ENCODE results near the gene FAM76A. TPM values are rescaled to one million over a fixed set of nuclear protein-coding genes. Genes with fewer than 3 reads are reported as not detected.

Gene FAM76A
- total RNA-seq, 2 donors from 2014 or later, result 7.8 to 18.5 TPM

DNA sequence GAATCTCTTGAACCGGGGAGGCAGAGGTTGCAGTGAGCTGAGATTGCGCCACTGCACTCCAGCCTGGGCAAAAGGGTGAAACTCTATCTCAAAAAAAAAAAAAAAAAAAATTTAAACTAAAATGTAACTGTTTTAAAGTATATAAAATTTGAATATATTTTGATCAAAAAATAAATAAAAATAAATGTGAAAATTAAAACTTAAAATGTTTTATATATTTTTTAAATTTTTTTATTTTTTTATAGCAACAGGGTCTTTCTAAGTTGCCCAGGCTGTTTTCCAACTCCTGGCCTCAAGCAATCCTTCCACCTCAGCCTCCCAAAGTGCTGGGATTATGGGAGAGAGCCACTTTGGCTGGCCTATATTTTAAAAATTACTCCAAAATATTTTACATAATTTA lies 15.2 kb upstream of the FAM76A start:
- no peaks in the 10 kb centered on the region for H3K36me3 ChIP-seq
- H3K27me3 ChIP-seq (replicated peaks; ENCODE audit: insufficient read depth), result no peaks in the 10 kb centered on the region
- no peak for TF ChIP-seq CTCF (IDR thresholded peaks at IDR 0.05)
- no peak for TF ChIP-seq POLR2AphosphoS5 (IDR thresholded peaks at IDR 0.05)
- no peak for TF ChIP-seq POLR2A (IDR thresholded peaks at IDR 0.05)
- DNase-seq (ENCODE audit: low spot score), result no peak
- intact Hi-C loops (cut with DNase I), result no loop called here
- H3K9me3 ChIP-seq, result no peaks in the 10 kb centered on the region
- H3K27ac ChIP-seq, result no peak overlapping the region
- H3K4me3 ChIP-seq, result no peak overlapping the region
- H3K4me1 ChIP-seq (replicated peaks), result no peaks in the 10 kb centered on the region
- WGBS, result 98% methylated on average over 2 of the region's 2 CpGs

GRCh38 chr1:27713139-27713725 lies 12.5 kb upstream of the FAM76A start:
- no peak overlapping the region for H3K27ac ChIP-seq
- no peak for DNase-seq (ENCODE audit: low spot score)
- 45% methylated on average over 3 of the region's 3 CpGs for WGBS

DNA sequence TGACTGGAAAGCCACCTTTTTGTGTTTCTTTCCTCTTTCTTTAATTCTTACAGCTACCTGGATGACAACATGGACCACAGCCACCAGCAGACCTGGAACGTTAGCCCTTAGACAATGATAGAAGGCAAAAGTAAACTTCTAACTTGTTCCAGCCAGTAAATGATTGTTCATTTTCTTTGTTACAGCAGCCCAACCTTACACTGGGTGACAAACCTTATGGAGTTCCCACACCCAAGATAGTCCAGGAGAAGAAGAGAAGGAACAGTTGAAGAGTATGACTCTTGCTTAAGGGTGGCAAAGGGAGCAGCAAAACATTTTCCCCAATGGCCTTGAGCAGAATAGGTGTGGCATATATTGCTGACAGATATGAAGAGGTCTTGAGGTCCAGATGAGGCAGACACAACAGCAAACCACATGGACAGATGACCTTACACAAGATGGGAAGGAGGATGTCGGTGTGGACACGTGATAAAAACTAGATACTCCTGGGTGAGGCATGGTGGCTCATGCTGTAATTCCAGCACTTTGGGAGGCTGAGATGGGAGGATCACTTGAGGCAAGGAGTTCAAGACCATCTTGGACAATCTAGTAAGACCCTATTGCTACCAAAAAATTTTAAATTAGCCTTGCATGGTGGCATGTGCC lies 11.8 kb upstream of the FAM76A start:
- no peaks in the 10 kb centered on the region for H3K9me3 ChIP-seq
- no peak for TF ChIP-seq POLR2A (IDR thresholded peaks at IDR 0.05)
- TF ChIP-seq CTCF (IDR thresholded peaks at IDR 0.05), result no peak
- no peak for TF ChIP-seq POLR2AphosphoS5 (IDR thresholded peaks at IDR 0.05)
- H3K4me1 ChIP-seq (replicated peaks), result no peaks in the 10 kb centered on the region
- DNase-seq (ENCODE audit: low spot score), result no peak
- no peak overlapping the region for H3K27ac ChIP-seq
- H3K27me3 ChIP-seq (replicated peaks; ENCODE audit: insufficient read depth), result no peaks in the 10 kb centered on the region
- no peak overlapping the region for H3K4me3 ChIP-seq
- WGBS, result 66% methylated on average over 3 of the region's 3 CpGs
- intact Hi-C loops (cut with DNase I), result no loop called here
- no peaks in the 10 kb centered on the region for H3K36me3 ChIP-seq

More at GRCh38 chr1:27713139-27713725, 12.5 kb upstream of the FAM76A start:
- Histone ChIP-seq H3K27me3 (replicated peaks; ENCODE audit: insufficient read depth) (no peaks in the 10 kb centered on the region), H3K4me1 (replicated peaks) (no peaks in the 10 kb centered on the region), H3K36me3 (no peaks in the 10 kb centered on the region), H3K9me3 (no peaks in the 10 kb centered on the region), H3K4me3 (no peak overlapping the region)
- intact Hi-C loops (cut with DNase I), result no loop called here
- TF ChIP-seq CTCF (IDR thresholded peaks at IDR 0.05) (no peak), POLR2AphosphoS5 (IDR thresholded peaks at IDR 0.05) (no peak), POLR2A (IDR thresholded peaks at IDR 0.05) (no peak)

GRCh38 chr1:27716262-27716895 lies 9.4 kb upstream of the FAM76A start:
- Histone ChIP-seq H3K27ac (no peak overlapping the region), H3K36me3 (no peaks in the 10 kb centered on the region), H3K27me3 (replicated peaks; ENCODE audit: insufficient read depth) (no peaks in the 10 kb centered on the region), H3K4me3 (no peak overlapping the region), H3K4me1 (replicated peaks) (no peaks in the 10 kb centered on the region), H3K9me3 (no peaks in the 10 kb centered on the region)
- 85% methylated on average over 2 of the region's 2 CpGs for WGBS
- DNase-seq (ENCODE audit: low spot score), result no peak
- intact Hi-C loops (cut with DNase I), result no loop called here
- TF ChIP-seq POLR2AphosphoS5 (IDR thresholded peaks at IDR 0.05), result no peak
- TF ChIP-seq POLR2A (IDR thresholded peaks at IDR 0.05), result no peak
- TF ChIP-seq CTCF (IDR thresholded peaks at IDR 0.05), result no peak

All from prostate gland (tissue), 2 donors.